ENCODE data around the gene NEURL1B. TPM values are rescaled to one million over a fixed set of nuclear protein-coding genes. Genes with fewer than 3 reads are reported as not detected.
A peak's percentile ranks its signal among the peaks of the same experiment; 100 is the strongest.

Gene NEURL1B, protein sequence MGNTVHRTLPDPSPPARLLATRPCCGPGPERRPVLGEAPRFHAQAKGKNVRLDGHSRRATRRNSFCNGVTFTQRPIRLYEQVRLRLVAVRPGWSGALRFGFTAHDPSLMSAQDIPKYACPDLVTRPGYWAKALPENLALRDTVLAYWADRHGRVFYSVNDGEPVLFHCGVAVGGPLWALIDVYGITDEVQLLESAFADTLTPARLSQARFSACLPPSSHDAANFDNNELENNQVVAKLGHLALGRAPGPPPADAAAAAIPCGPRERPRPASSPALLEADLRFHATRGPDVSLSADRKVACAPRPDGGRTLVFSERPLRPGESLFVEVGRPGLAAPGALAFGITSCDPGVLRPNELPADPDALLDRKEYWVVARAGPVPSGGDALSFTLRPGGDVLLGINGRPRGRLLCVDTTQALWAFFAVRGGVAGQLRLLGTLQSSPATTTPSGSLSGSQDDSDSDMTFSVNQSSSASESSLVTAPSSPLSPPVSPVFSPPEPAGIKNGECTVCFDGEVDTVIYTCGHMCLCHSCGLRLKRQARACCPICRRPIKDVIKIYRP
- 3.5 and 6.1 TPM in 2 replicates for total RNA-seq

DNA sequence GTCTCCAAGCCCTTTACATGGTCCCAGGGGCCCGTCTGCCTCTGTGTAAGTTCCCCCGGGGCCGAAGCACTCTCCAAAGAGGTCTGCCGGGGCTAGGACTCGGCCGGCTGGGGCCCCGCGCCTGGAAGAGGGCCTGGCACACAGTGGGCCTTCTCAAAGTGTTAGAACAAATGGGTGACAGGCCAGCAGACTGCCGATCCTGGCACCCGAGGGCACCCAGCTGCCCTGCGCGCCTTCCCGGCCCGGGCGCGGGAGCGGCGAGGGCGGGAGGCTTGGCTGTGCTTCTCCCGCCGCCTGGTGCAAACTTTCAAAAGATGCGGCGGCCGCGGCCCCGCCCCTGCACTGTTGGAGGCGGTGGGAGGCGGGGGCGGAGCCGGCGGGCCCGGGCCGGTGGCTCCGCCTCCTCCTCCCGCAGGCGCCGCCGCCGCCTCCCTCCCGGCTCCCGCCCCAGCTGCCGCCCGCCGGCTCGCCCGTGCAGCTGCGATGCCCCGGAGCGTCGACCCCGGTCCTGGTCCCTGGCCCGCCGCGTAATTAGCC is at the start of gene NEURL1B:
Gene NEURL1B (plus strand): TSS at position 442 of the 537 bp plus-strand sequence. CDS start 144 bp downstream, outside the sequence.

Small RNAs within 50 kb of the gene (small RNA-seq; reads per million reads assigned to genes)
- gene AC027309.2 (not detected), gene MIR5003 (0.50 reads per million, percentile 11 among the genes with 10 or more reads in this experiment)

Other genes with a start within 250 kb of the NEURL1B start
- 31.3 and 35.1 TPM in 2 replicates for gene SH3PXD2B, start 186.7 kb upstream of the NEURL1B start, total RNA-seq
- 97.0 and 212 TPM in 2 replicates for gene DUSP1, start 129.9 kb downstream of the NEURL1B start, total RNA-seq
- 139 and 145 TPM in 2 replicates for gene ERGIC1, start 193.0 kb downstream of the NEURL1B start, total RNA-seq